Erythroblast (primary cell): ENCODE measurements around the gene DNASE1L1.

Experiments
- GATA1 ChIP-seq: IDR thresholded peaks from 2 replicates; pipeline ENCODE4 v1.6.1; 2011; ENCODE audit warnings: low read depth, mild to moderate bottlenecking, control low read depth, low read length, moderate library complexity
- POLR2A ChIP-seq: IDR thresholded peaks from 2 replicates; pipeline ENCODE4 v1.6.1; 2011; ENCODE audit warnings: mild to moderate bottlenecking, low read length

DNA sequence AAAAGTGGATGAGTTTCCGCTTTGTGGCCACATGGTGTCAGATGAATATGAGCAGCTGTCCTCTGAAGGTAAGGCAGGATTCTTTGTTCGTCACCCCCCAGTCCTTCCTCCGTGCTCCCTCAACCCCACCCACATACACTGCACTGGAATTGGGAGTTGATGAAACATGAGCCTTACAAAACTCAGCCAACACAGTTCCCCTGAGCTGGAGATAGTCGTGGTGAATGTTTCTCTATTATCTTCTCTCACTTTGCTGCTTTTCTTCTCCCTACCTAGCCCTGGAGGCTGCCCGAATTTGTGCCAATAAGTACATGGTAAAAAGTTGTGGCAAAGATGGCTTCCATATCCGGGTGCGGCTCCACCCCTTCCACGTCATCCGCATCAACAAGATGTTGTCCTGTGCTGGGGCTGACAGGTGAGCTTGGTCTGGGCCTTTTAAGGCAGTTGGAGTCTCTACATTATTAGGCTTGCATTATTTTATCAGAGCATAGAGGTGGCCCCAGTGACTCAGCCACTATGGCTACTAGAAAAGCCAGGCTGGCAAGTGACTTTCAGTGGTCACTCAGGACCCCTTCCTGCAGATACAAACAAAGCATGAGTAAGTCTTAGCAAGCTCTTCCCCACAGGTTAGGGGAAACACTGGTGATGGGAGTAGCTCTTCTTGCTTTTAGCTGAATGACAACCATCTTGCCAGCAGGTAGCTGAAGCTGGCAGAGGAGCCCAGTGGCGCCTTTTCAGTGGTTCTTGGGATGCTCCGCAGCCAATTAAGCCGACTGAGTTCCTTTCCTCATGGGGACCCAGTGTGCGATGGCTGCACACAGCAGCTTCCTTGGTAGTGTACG is 9.3 kb downstream of the DNASE1L1 start:
- TF ChIP-seq POLR2A: no peak
- no peak for TF ChIP-seq GATA1
